Kasumi-1 (cell line): ENCODE results near the gene SLC25A30.
"Not testable (repeated sequence)": the region's sequence is repeated elsewhere in the genome, so short reads cannot be mapped to it uniquely, and the experiment has no call there.

ENCODE experiments used
- DNase-seq, 2 experiments: peaks; one replicate each; lab custom pipeline; 2025; lab: John Stamatoyannopoulos, UW

Gene SLC25A30

GRCh38 chr13:45432737-45433380, 14.7 kb upstream of the SLC25A30 start:
- DNase-seq = no peak

DNA sequence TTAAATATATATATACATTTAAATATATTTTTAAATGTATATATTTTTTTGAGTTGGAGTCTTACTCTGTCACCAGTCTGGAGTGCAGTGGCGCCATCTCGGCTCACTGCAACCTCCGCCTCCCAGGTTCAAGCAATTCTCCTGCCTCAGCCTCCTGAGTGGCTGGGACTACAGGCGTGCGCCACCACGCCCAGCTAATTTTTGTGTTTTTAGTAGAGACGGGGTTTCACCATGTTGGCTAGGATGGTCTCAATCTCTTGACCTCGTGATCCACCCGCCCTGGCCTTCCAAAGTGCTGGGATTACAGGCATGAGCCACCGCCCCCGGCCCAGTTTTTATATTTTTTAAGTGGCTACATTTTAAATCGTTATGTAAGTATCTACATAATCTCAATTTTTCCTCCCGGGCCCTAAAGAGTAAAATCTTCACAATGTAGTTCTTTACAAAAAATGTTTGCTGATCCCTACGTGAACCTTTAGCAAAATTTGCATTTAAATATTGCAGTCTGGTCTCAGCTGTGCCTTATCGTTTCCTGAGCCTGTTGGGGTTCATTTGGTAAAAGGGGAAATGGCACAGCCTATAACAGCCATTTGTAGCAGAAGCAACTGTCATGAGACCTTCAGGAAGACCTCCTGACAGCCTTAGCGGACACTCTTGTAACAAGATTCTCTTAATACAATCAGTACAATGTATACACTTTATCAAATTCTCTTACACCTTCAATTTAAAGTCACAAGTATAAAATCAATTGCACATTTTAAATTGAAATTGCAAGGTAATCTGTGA, 8.1 kb upstream of the SLC25A30 start:
- DNase-seq = peak; percentile 34 to 41

- peak in 1 of 2 experiments; percentile 16 for DNase-seq
Measured at GRCh38 chr13:45422731-45423292, 4.6 kb upstream of the SLC25A30 start.

- DNase-seq = no peak
Measured at GRCh38 chr13:45419945-45420344, 1.8 kb upstream of the SLC25A30 start.

DNA sequence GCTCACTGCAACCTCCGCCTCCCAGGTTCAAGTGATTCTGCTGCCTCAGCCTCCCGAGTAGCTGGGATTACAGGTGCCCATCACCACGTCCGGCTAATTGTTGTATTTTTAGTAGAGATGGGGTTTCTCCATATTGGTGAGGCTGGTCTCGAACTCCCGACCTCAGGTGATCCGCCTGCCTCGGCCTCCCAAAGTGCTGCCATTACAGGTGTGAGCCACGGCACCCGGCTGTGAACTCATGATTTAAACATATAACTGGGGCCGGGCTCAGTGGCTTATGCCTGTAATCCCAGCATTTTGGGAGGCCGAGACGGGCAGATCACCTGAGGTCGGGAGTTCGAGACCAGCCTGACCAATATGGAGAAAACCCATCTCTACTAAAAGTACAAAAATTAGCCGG, 1.2 kb upstream of the SLC25A30 start:
- DNase-seq = not testable (repeated sequence)

DNA sequence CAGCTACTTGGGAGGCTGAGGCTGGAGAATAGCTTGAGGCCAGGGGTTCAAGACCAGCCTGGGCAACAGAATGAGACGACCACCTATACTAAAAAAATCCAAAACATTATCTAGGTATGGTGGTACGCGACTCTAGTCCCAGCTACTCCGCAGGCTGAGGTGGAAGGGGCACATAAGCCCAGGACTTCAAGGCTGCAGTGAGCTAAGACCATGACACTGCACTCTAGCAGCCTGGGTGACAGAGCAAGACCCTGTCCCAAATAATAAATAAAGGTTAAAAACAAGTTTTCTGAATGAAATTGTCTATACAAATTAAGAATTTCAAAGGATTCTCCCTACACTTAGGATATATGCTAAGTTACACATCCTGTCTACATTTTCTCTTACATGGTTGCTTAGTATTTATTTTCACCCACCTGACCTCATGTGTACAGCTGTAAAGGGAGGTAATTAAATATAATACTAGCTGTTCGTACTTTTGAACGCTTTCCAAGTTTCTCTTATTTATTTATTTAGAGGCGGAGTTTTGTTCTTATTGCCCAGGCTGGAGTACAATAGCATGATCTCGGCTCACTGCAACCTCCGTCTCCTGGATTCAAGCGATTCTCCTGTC, 1.6 kb downstream of the SLC25A30 start:
- DNase-seq = no peak

DNA sequence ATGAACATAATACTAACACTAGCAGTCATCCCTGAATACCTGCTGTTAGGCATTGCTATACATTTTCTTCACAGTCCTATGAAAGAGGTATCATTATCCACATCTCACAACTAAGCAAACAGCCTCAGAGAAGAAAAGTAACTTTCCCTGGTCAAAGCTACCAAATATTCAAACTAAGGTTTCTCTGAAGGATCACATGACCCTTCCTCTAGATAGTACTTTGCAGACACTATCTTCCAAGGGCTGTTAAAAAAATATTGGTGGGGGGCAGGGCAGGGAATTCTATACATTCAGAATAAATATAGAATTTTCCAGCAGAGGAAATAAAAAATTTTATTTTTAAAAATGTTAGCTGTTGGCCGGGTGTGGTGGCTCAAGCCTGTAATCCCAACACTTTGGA, 3.1 kb downstream of the SLC25A30 start:
- no peak for DNase-seq

DNA sequence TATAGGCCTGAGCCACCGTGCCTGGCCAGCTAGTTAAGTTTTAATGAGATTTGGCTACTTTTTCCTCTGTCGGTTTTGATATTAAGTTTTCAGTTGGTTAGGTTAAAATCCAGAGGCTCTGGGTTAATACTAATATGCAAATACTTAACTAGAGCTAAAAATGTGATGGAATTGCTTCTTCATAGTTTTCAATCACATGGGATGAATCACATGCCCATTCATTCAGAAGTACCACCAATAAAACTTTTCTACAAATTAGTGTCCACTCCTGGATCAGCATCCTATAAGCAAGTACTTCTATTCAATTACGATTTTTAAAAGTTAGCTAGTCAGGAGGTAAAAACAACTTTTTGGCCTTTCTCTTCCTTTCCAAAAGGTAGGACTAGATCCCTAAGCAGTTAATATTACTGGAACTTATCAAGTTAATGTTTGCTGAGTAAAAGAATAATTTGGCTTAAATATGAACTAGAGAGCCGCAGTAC, 4.3 kb downstream of the SLC25A30 start:
- DNase-seq = no peak

GRCh38 chr13:45412274-45413049, 5.7 kb downstream of the SLC25A30 start:
- no peak for DNase-seq

DNA sequence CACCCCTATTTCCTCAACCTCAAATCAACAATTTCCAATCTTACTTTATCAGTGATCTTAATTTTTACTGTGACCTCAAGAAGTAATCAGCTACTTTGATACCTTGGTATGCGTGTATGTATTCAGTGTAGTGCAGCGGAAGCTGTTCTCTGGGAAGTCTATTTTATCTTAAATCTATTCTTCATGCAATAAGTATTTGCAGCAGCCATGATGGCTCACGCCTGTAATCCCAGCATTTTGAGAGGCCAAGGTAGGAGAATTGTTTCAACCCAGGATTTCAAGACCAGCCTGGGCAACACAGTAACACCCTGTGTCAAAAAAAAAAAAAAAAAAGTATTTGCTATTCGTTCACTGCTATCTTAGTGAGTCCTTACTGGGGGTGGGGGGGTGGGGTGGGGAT, 6.5 kb downstream of the SLC25A30 start:
- DNase-seq = no peak

DNA sequence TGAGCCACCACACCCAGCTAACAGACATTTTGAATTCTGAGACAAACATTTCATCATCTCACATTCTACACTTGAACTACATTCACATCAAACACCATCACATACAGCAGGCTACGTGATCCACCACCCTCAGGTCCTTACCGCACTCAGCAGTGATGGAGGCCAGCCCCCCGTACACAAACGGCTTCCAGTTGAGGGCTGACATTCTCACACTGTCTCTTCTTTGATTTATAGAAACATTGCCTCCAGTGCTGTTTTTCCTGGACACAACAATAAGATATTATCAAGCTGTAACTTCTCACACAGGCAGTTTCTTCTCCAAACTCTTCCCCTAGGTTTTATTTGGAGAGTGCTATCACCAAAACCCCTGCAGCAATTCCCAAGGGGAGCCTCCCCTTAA, 7.0 kb downstream of the SLC25A30 start:
- no peak for DNase-seq

GRCh38 chr13:45410466-45410865, 7.7 kb downstream of the SLC25A30 start:
- DNase-seq = no peak

DNA sequence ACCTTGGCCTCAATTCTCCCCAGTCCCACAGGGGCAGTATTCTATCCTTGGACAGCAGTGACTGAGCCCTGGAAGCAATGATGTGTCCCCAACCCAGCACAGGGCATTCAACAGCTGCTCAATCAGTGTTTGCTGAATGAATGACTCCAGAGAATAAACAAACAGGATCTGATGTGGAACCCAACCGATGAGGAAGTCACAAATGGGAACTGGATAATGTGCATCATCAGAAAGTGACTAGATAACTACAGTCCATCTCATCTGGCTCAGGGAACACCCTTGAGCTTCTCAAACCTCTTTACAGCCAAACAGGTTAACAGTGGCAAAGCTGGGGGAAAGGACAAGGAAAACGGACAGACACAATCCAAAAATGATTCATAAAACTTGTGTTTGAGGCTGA, 8.2 kb downstream of the SLC25A30 start:
- DNase-seq = no peak

DNA sequence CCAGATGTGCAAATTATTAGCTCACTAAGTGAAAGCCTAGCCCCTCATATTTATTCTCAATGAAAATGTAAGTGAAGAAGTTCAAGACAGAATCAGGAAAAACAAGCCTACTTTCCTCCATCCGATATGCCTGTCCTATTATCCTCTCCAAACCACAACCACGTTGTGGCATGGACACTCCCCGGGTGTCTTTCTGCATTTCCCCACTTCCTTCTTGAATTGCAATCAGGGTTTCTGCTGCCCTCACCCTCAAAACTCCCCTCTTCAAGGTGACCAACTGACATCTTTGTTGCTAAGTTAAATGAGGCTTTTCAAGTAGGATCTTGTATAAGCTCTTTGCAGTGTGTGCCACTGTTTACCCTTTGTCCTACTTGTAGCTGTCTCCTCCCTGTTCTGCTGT, 11.8 kb downstream of the SLC25A30 start:
- DNase-seq = peak; percentile 17 to 28

DNA sequence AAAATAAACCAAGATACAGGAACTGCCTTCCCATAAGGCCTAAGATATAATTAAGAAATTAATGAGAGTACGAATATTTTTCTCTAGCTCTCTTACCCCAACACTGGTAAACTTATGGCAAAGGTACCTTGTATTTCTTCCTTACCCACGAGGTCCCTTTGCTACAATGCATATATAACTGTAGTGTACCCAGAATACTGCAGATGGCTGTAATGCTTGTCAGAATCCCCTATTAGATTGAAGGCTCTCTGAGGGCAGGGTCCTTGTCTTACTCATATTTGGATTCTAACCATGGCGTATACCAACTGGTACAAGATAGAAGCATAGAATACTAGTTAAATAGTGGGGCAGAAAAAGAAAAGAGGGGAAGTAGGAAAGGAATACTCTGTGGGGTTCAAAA, 15.1 kb downstream of the SLC25A30 start:
- DNase-seq = no peak

DNA sequence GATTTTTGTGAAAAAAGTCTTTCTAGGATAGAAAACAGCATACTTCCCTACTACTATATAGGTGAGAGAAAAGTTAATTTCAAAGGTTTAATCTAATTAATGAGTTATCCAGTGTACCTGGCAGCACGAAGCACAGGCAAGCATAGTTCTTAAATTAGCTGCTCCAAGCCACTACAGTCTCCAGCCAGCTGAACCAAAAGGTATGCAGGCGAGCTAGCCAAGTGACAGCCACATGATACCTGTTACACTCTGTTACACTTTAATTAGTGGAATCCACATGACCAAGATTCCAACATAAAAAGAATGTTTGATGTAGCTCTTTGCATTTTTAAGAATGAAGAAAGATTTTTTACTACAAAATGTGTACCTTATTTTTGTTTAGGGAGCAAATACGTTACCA, 15.5 kb downstream of the SLC25A30 start:
- DNase-seq = no peak

- DNase-seq = no peak
Measured at GRCh38 chr13:45401314-45401713, 16.9 kb downstream of the SLC25A30 start.

GRCh38 chr13:45398877-45399276, 19.3 kb downstream of the SLC25A30 start:
- no peak for DNase-seq

- peak; percentile 41 to 49 for DNase-seq
Measured at GRCh38 chr13:45396533-45397095, 21.6 kb downstream of the SLC25A30 start.

DNA sequence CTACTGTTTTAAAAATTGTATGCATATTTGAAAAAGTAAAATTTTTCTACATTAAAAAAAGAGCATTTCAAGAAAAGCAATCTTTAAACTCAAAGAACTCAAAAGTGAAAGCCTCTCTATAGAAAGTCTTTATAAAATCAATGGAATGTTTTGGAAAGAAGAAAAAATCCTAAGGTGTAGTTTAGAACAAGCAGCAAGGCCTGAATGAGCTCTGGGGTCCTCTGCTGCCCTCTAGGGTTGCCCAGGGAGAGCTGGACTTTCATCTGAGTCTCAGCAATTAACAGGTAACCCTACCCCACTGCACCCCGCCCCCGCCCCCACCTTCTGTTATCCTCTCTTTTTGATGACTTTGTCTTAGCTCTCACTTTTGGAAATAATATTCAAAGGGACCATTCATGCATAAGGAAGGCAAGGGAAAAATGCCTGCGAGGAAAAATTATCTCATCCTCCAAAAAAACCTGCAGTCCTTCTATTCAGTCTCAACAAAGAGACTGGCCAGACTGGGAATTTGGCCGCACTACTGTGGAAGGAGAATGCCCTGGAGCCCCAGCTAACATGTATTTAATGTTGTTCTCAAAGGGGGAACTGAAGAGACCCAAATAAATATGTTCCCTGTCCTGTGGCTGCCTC, 24.1 kb downstream of the SLC25A30 start:
- DNase-seq = peak; percentile 40 to 42

DNA sequence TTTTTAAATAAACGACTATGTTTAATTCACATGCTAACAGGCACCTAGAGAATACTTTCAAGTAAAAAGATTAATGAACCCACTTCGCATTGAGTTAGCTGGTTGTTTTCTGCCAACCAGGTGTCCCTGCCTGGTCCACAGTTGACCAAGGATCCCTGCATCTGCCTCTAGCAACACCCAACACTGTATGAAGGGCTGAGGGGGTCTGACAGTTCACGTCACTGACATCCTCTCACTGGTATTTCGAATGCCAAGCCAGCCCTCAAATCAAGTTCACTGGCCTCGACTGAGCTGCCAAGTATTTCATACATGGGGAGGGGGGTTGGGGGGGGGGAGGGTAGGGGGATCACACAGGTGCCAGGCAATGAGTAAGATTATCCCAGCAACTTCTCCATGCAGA, 25.4 kb downstream of the SLC25A30 start:
- DNase-seq = no peak
